SK-N-SH (cell line): ENCODE measurements around the gene TARDBP. TPM values are rescaled to one million over a fixed set of nuclear protein-coding genes. Genes with fewer than 3 reads are reported as not detected.

Experiments used
- CTCF ChIA-PET: fragments of 300-600, 350-600 bp; formaldehyde crosslinking; extraction: SDS; loops from one replicate; lab custom pipeline; 2021; lab: Yijun Ruan, JAX
- POLR2A ChIA-PET: fragments of 350-600 bp; sonication (Branson Sonifier 250); formaldehyde crosslinking; extraction: SDS; loops from one replicate; lab custom pipeline; 2020; ENCODE audit warnings: antibody characterized with exemption, inconsistent platforms; lab: Yijun Ruan, JAX
- DNase-seq: peaks from one replicate; pipeline ENCODE4 v3.0.0; 2012
- H2AFZ ChIP-seq: fragments of 200-600 bp; sonication (generic); 2 replicates; pipeline ENCODE4 v1.8.1; 2016; ENCODE audit warnings: antibody characterized with exemption, mild to moderate bottlenecking, low read depth
- H3F3A ChIP-seq: fragments of 200-600 bp; sonication (generic); replicated peaks from 2 replicates; pipeline ENCODE3; 2016; ENCODE audit warnings: antibody characterized with exemption, mild to moderate bottlenecking; ENCODE audit not compliant: insufficient read depth
- H3K27ac ChIP-seq, 2 experiments: fragments of 200-500 bp in 1 of 2; fragments of 200-600 bp in 1 of 2; sonication (Bioruptor generic) in 1 of 2; sonication (generic), shearing (Covaris generic) in 1 of 2; 2 replicates each; pipeline versions ENCODE4 v1.5.1 to v1.6.1; 2014 to 2016; ENCODE audit warnings: low read depth in 2 of 2, inconsistent platforms in 1 of 2, low read length in 1 of 2, mild to moderate bottlenecking in 1 of 2, mixed read lengths in 1 of 2
- H3K27me3 ChIP-seq: fragments of 200-600 bp; sonication (generic), shearing (Covaris generic); 2 replicates; pipeline ENCODE4 v1.6.1; 2016; ENCODE audit warnings: mixed run types; ENCODE audit not compliant: insufficient read depth
- H3K36me3 ChIP-seq, 2 experiments: fragments of 200-500 bp in 1 of 2; fragments of 200-600 bp in 1 of 2; sonication (Bioruptor generic) in 1 of 2; sonication (generic) in 1 of 2; replicated peaks in 1 of 2; 2 replicates each; pipeline versions ENCODE3 to v1.5.1; 2014 to 2016; ENCODE audit warnings: low read length in 1 of 2, mild to moderate bottlenecking in 1 of 2; ENCODE audit not compliant: insufficient read depth in 2 of 2, control insufficient read depth in 1 of 2
- H3K4me1 ChIP-seq, 2 experiments: fragments of 200-500 bp in 1 of 2; fragments of 200-600 bp in 1 of 2; sonication (Bioruptor generic) in 1 of 2; sonication (generic), shearing (Covaris generic) in 1 of 2; 2 replicates each; pipeline versions ENCODE4 v1.5.1 to v1.6.1; 2014 to 2016; ENCODE audit warnings: low read depth in 1 of 2, low read length in 1 of 2, mixed run types in 1 of 2; ENCODE audit not compliant: insufficient read depth in 2 of 2, control insufficient read depth in 1 of 2
- H3K4me2 ChIP-seq: fragments of 200-600 bp; sonication (generic), shearing (Covaris generic); 2 replicates; pipeline ENCODE4 v1.6.1; 2017; ENCODE audit warnings: mixed run types
- H3K4me3 ChIP-seq, 2 experiments: fragments of 200-500 bp in 1 of 2; fragments of 200-600 bp in 1 of 2; sonication (Bioruptor generic) in 1 of 2; sonication (generic), shearing (Covaris generic) in 1 of 2; 2 replicates each; pipeline versions ENCODE4 v1.5.1 to v1.8.1; 2014 to 2016; ENCODE audit warnings: low read depth in 2 of 2, inconsistent platforms in 1 of 2, low read length in 1 of 2, mild to moderate bottlenecking in 1 of 2, mixed read lengths in 1 of 2, moderate library complexity in 1 of 2
- H3K79me2 ChIP-seq: fragments of 200-600 bp; sonication (generic); 2 replicates; pipeline ENCODE4 v1.8.1; 2017; ENCODE audit warnings: mild to moderate bottlenecking; ENCODE audit not compliant: insufficient read depth
- H3K9ac ChIP-seq: fragments of 200-600 bp; sonication (generic); 2 replicates; pipeline ENCODE4 v1.6.1; 2017; ENCODE audit warnings: mixed run types
- H3K9me2 ChIP-seq: fragments of 200-600 bp; sonication (generic); 2 replicates; pipeline ENCODE4 v1.6.1; 2017; ENCODE audit warnings: mixed run types
- H3K9me3 ChIP-seq: fragments of 200-600 bp; sonication (generic); 2 replicates; pipeline ENCODE4 v1.6.1; 2017; ENCODE audit warnings: mixed run types, mild to moderate bottlenecking, moderate library complexity
- H4K20me1 ChIP-seq: fragments of 200-600 bp; sonication (generic); 2 replicates; pipeline ENCODE4 v1.6.1; 2017; ENCODE audit warnings: mild to moderate bottlenecking, mixed run types; ENCODE audit not compliant: insufficient read depth
- CHD2 ChIP-seq: fragments of 150-350 bp; IDR thresholded peaks from 2 replicates; pipeline ENCODE4 v1.6.1; 2018; ENCODE audit warnings: low read length; ENCODE audit not compliant: partially characterized antibody
- CTCF ChIP-seq: fragments of 200-600 bp; sonication (generic); IDR thresholded peaks from 2 replicates; pipeline ENCODE4 v1.6.1; 2017; ENCODE audit warnings: antibody characterized with exemption, mild to moderate bottlenecking, moderate library complexity
- EP300 ChIP-seq, 2 experiments: IDR thresholded peaks; 2 replicates each; pipeline versions ENCODE4 v1.4.0 to v1.6.1; 2012; ENCODE audit warnings: borderline replicate concordance in 1 of 2, low read depth in 1 of 2, low read length in 1 of 2
- EZH2phosphoT487 ChIP-seq: fragments of 200-600 bp; sonication (generic); IDR thresholded peaks from 2 replicates; pipeline ENCODE4 v1.6.1; 2017; ENCODE audit warnings: low read depth, mixed run types, mild to moderate bottlenecking, antibody characterized with exemption, moderate library complexity, borderline replicate concordance
- FOXJ3 ChIP-seq: sonication (generic); formaldehyde crosslinking; IDR thresholded peaks from 2 replicates; pipeline ENCODE4 v1.5.1; 2020; ENCODE audit warnings: mild to moderate bottlenecking, missing genetic modification reagents
- FOXM1 ChIP-seq: IDR thresholded peaks from 2 replicates; pipeline ENCODE4 v1.4.0; 2012; ENCODE audit warnings: low read depth, mild to moderate bottlenecking
- JUND ChIP-seq: IDR thresholded peaks from 2 replicates; pipeline ENCODE4 v1.4.0; 2012
- MEF2A ChIP-seq: IDR thresholded peaks from 2 replicates; pipeline ENCODE4 v1.4.0; 2012; ENCODE audit warnings: low read depth, borderline replicate concordance
- NRF1 ChIP-seq: IDR thresholded peaks from 2 replicates; pipeline ENCODE4 v1.6.1; 2012; ENCODE audit warnings: low read depth, mild to moderate bottlenecking, low read length
- PBX3 ChIP-seq: IDR thresholded peaks from 2 replicates; pipeline ENCODE4; 2012
- RAD21 ChIP-seq: IDR thresholded peaks from 2 replicates; pipeline ENCODE4 v1.6.1; 2012; ENCODE audit warnings: mild to moderate bottlenecking, low read length
- REST ChIP-seq: IDR thresholded peaks from 2 replicates; pipeline ENCODE4 v1.6.1; 2012; ENCODE audit warnings: mild to moderate bottlenecking, low read depth, low read length, moderate library complexity
- TAF1 ChIP-seq: IDR thresholded peaks from 2 replicates; pipeline ENCODE4 v1.6.1; 2012; ENCODE audit warnings: low read depth, mild to moderate bottlenecking, low read length, moderate library complexity, borderline replicate concordance
- TCF12 ChIP-seq: IDR thresholded peaks from 2 replicates; pipeline ENCODE4 v1.4.0; 2012
- TEAD4 ChIP-seq: IDR thresholded peaks from 2 replicates; pipeline ENCODE4 v1.4.0; 2012; ENCODE audit warnings: mild to moderate bottlenecking, borderline replicate concordance; ENCODE audit not compliant: insufficient read depth
- USF2 ChIP-seq: fragments of 150-350 bp; IDR thresholded peaks from 2 replicates; pipeline ENCODE4 v1.6.1; 2017; ENCODE audit warnings: antibody characterized with exemption, low read length, low read depth, borderline replicate concordance
- ZBTB33 ChIP-seq: IDR thresholded peaks from 2 replicates; pipeline ENCODE4 v1.4.0; 2012; ENCODE audit warnings: low read depth, borderline replicate concordance
- WGBS: methylation state at CpG from one replicate; pipeline ENCODE4 v1.1.6; 2017; ENCODE audit warnings: low lambda C conversion rate; 5-methylcytosine and 5-hydroxymethylcytosine counted together
- polyA plus RNA-seq, 3 experiments: library from polyadenylated mRNA; depleted of rRNA; stranded (reverse); fragments of >200 nt; gene quantifications; 2 replicates each; pipeline ENCODE4 v1.2.3, GENCODE V29; 2012

Gene TARDBP
- polyA plus RNA-seq, 1 of the 3 experiments (the other 2 are of a cell fraction) = 207 TPM

GRCh38 chr1:10979483-10979920, 33.0 kb upstream of the TARDBP start:
- Histone ChIP-seq H3K9me3 (no peaks in the 10 kb centered on the region), H4K20me1 (no peaks in the 10 kb centered on the region), H3K79me2 (no peaks in the 10 kb centered on the region), H2AFZ (no peak overlapping the region), H3K4me2 (no peak overlapping the region), H3K4me1 (peaks cover 7 to 10% of the 10 kb centered on the region in 2 experiments; a peak in 2 of 4 replicates), H3K4me3 (no peak overlapping the region), H3K27ac (no peak overlapping the region), H3K9ac (no peak overlapping the region), H3K27me3 (no peaks in the 10 kb centered on the region), H3K9me2 (no peaks in the 10 kb centered on the region), H3F3A (peaks cover 9% of the 10 kb centered on the region), H3K36me3 (no peaks in the 10 kb centered on the region)
- no peak for DNase-seq
- WGBS = 82% methylated on average over 12 of the region's 13 CpGs
- ChIA-PET POLR2A (no interaction called here), CTCF (interaction anchor here (0.6 to 2.5 kb wide), 4 partner anchors 10 to 58 kb away, joined by 3 to 7 read pairs (median 4); no protein-coding TSS in a partner anchor)
- TF ChIP-seq NRF1 = no peak
- no peak for TF ChIP-seq TAF1
- TF ChIP-seq USF2 = no peak
- no peak for TF ChIP-seq ZBTB33
- no peak for TF ChIP-seq FOXJ3 (CRISPR knock-in tag)
- TF ChIP-seq MEF2A = no peak
- TF ChIP-seq TCF12 = no peak
- TF ChIP-seq EP300 (IDR thresholded peaks at IDR 0.05; ENCODE audit: borderline replicate concordance in 1 of 2, low read depth in 1 of 2, low read length in 1 of 2) = no peak
- TF ChIP-seq EZH2phosphoT487 = no peak
- TF ChIP-seq TEAD4 = no peak
- TF ChIP-seq JUND = no peak
- no peak for TF ChIP-seq RAD21
- no peak for TF ChIP-seq PBX3
- TF ChIP-seq REST = no peak
- no peak for TF ChIP-seq CHD2
- no peak for TF ChIP-seq CTCF
- no peak for TF ChIP-seq FOXM1
